ENCODE data around the gene DSTN. TPM values are rescaled to one million over a fixed set of nuclear protein-coding genes. Genes with fewer than 3 reads are reported as not detected.

The DSTN gene
- total RNA-seq, 4 donors from 2014 or later, result 111 to 151 (median 117) TPM

DNA sequence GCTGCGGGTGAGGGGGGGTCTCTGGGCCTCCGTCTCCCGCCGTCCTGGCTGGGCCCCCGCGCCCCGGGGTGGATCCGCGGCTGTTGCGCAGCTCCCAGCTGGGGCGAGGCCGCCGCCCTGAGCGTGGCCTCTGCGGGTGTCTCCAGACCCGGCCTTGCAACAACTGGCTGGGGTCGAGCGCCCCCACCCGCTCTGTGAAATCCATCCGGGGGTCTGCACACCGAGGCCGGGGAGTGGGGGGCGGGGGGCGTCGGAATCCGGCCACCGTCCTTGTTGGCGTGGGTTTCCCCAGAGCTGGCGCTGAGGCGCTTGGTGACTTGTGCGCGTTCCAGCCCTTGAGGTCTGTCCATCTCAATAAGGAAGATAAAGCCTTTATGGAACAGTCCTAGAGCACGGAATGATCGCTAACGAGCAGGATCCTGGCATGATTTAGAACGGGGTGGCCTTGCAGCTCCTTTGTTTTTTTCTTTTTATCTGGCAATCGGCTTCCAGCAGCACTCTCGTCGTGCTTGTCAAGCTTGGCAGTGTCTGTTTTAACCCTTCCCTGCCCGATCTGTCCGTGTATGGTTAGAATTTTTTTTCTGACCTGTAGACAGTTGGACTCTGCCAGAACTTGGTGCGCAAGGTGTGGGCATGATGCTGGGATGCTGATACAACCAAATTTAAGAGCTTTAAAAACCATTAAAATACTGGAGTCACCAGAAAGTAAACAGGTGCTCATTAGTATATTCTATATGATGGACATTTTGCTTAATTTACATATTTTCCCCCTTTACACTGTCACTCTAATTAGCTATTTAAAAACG is 675 bp downstream of the DSTN start:
- TF ChIP-seq POLR2A (IDR thresholded peaks at IDR 0.05), result peak; percentile 11 to 48
- TF ChIP-seq, protein P1, sequence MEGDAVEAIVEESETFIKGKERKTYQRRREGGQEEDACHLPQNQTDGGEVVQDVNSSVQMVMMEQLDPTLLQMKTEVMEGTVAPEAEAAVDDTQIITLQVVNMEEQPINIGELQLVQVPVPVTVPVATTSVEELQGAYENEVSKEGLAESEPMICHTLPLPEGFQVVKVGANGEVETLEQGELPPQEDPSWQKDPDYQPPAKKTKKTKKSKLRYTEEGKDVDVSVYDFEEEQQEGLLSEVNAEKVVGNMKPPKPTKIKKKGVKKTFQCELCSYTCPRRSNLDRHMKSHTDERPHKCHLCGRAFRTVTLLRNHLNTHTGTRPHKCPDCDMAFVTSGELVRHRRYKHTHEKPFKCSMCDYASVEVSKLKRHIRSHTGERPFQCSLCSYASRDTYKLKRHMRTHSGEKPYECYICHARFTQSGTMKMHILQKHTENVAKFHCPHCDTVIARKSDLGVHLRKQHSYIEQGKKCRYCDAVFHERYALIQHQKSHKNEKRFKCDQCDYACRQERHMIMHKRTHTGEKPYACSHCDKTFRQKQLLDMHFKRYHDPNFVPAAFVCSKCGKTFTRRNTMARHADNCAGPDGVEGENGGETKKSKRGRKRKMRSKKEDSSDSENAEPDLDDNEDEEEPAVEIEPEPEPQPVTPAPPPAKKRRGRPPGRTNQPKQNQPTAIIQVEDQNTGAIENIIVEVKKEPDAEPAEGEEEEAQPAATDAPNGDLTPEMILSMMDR (IDR thresholded peaks at IDR 0.05), result no peak
- Histone ChIP-seq H3K27me3 (no peaks in the 10 kb centered on the region), H3K4me3 (peak overlapping the region; percentile 70 to 90 (median 76)), H3K27ac (peak overlapping the region; percentile 81 to 98 (median 93)), H3K4me1 (peaks cover 0 to 34% (median 2%) of the 10 kb centered on the region in 4 donors), H3K9me3 (no peaks in the 10 kb centered on the region), H3K36me3 (no peaks in the 10 kb centered on the region)
- DNase-seq, result peak; percentile 34 to 81 (median 72)

DNA sequence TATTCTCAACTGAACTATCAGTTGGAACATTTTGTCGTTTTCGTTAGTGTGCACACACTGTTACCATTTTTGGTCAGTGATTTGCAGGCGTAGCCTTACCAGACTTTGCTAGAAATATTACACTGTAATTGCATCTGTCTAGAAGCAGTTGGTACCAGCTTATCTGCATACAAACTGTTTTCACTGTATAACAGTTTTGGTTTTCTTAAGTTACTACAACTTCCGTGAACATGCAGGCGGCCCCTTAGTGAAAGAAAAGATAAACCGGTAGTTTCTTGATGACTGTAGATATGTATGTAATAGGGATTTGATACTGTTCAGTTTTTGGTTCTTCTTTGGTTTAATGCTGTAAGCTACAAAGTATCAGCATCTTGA is 1.3 kb downstream of the DSTN start:
- no peaks in the 10 kb centered on the region for H3K9me3 ChIP-seq
- no peak for DNase-seq
- no peaks in the 10 kb centered on the region for H3K36me3 ChIP-seq
- H3K27me3 ChIP-seq, result no peaks in the 10 kb centered on the region
- peak overlapping the region; percentile 70 to 90 (median 76) for H3K4me3 ChIP-seq
- H3K27ac ChIP-seq, result peak overlapping the region; percentile 81 to 98 (median 93)
- no peak for TF ChIP-seq POLR2A (IDR thresholded peaks at IDR 0.05)
- TF ChIP-seq, protein P1 (IDR thresholded peaks at IDR 0.05), result no peak
- peaks cover 0 to 31% (median 2%) of the 10 kb centered on the region in 4 donors for H3K4me1 ChIP-seq

DNA sequence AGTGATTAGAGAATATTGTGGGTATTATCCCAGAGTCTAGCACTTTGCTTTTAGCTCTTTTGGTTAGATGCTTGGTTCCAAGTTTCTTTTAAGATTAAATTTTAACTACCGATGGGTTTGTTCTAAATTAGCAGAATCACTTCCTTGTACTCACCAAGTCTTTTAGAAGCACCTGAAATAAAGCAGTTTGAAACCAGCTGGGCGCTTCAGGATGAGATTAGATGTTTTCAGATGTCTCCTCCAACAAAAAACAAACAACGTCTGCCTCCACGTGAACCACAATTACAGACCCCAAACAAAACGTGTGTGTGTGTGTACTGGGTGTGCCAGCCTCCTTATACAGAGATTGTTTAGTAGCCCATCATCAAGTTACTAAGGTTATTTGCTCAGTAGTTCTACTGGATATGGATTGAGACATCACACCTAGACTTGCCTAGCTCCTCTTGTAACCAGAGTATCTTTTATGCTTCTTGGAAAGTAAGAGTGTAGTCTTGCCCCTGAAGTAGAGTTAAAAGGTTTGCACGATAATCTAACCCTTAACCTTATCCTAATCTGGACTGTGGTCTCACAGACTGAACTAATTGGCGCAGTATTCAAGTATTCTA is 2.3 kb downstream of the DSTN start:
- H3K27ac ChIP-seq, result peak overlapping the region in 3 of 4 donors; percentile 38 to 98 (median 93)
- H3K4me1 ChIP-seq, result peaks cover 0 to 31% (median 2%) of the 10 kb centered on the region in 4 donors
- H3K9me3 ChIP-seq, result no peaks in the 10 kb centered on the region
- peak overlapping the region in 2 of 4 donors; percentile 8 to 90 for H3K4me3 ChIP-seq
- no peak for DNase-seq
- TF ChIP-seq, protein P1 (IDR thresholded peaks at IDR 0.05), result no peak
- no peak for TF ChIP-seq POLR2A (IDR thresholded peaks at IDR 0.05)
- H3K27me3 ChIP-seq, result no peaks in the 10 kb centered on the region
- no peaks in the 10 kb centered on the region for H3K36me3 ChIP-seq

DNA sequence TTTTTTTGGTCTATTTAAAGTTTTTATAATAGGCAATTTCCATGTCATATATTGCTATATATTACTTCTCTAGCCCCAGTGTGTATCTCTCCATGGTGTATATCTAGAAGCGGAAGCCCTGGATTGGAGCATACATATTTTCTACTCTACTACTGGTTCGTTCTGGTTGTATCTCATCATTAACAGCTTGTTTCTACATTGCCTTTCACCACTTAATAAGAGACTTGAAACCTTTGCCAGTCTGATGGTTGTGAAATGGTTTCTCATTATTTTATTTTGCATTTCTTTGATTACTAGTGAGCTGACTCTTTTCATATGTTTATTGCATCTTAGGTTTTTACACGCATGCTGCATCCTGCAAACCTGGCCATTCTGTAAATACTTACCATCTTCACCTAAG is 3.6 kb downstream of the DSTN start:
- peak overlapping the region in 1 of 4 donors; percentile 90 for H3K4me3 ChIP-seq
- peaks cover 0 to 31% (median 2%) of the 10 kb centered on the region in 4 donors for H3K4me1 ChIP-seq
- no peaks in the 10 kb centered on the region for H3K36me3 ChIP-seq
- TF ChIP-seq, protein P1 (IDR thresholded peaks at IDR 0.05), result no peak
- TF ChIP-seq POLR2A (IDR thresholded peaks at IDR 0.05), result no peak
- no peaks in the 10 kb centered on the region for H3K27me3 ChIP-seq
- peak overlapping the region in 1 of 4 donors; percentile 2 for H3K27ac ChIP-seq
- no peaks in the 10 kb centered on the region for H3K9me3 ChIP-seq
- no peak for DNase-seq

DNA sequence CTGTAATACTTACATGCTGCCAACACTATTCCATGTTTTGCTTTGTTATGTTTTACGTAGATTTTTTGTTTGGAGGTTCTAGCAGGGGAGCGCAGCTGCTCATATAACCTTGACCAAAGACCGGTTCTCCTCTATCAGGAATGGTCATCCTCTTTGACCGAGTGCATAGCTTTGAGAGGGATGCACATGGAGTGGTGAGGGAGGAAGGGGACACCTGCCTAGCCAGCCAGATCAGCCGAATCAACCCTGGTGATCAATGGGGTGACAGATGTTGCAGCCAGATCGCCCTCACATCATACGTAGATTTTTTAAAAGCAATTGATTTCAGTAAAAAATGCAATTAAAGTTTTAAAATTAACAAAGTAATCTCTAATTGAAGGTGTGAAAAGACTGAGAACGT is 6.3 kb downstream of the DSTN start:
- no peak for TF ChIP-seq POLR2A (IDR thresholded peaks at IDR 0.05)
- TF ChIP-seq, protein P1 (IDR thresholded peaks at IDR 0.05), result no peak
- Histone ChIP-seq H3K27ac (no peak overlapping the region), H3K4me1 (peaks cover 0 to 46% (median 0%) of the 10 kb centered on the region in 4 donors), H3K9me3 (no peaks in the 10 kb centered on the region), H3K36me3 (no peaks in the 10 kb centered on the region), H3K27me3 (no peaks in the 10 kb centered on the region), H3K4me3 (no peak overlapping the region)
- DNase-seq, result no peak

Data from Peyer's patch (tissue), 4 donors.